DMS153 treated with DMSO at 0.1 percent for 48 hours (cell line): ENCODE measurements around the gene MSMP.

Source experiments
- DNase-seq: peaks from one replicate; lab custom pipeline; 2025; ENCODE audit not compliant: unreplicated experiment; lab: John Stamatoyannopoulos, UW

The MSMP gene

GRCh38 chr9:35771943-35772342, 17.9 kb upstream of the MSMP start:
- DNase-seq, result peak; percentile 41

- peak; percentile 85 for DNase-seq
Measured at GRCh38 chr9:35771534-35771933, 17.5 kb upstream of the MSMP start.

GRCh38 chr9:35771075-35771433, 17.0 kb upstream of the MSMP start:
- no peak for DNase-seq

GRCh38 chr9:35769763-35770162, 15.7 kb upstream of the MSMP start:
- no peak for DNase-seq

GRCh38 chr9:35767458-35767857, 13.4 kb upstream of the MSMP start:
- no peak for DNase-seq

GRCh38 chr9:35766997-35767396, 12.9 kb upstream of the MSMP start:
- DNase-seq, result no peak

GRCh38 chr9:35763803-35764202, 9.7 kb upstream of the MSMP start:
- DNase-seq, result no peak

- no peak for DNase-seq
Measured at GRCh38 chr9:35763181-35763580, 9.1 kb upstream of the MSMP start.

GRCh38 chr9:35760651-35761050, 6.6 kb upstream of the MSMP start:
- no peak for DNase-seq

- DNase-seq, result no peak
Measured at GRCh38 chr9:35759795-35760194, 5.7 kb upstream of the MSMP start.

GRCh38 chr9:35758475-35759050, 4.5 kb upstream of the MSMP start:
- DNase-seq, result no peak

GRCh38 chr9:35757892-35758275, 3.8 kb upstream of the MSMP start:
- DNase-seq, result no peak

- peak; percentile 53 for DNase-seq
Measured at GRCh38 chr9:35757226-35757891, 3.3 kb upstream of the MSMP start.

- DNase-seq, result peak; percentile 86
Measured at GRCh38 chr9:35756275-35757225, 2.5 kb upstream of the MSMP start.

GRCh38 chr9:35755071-35755470, 995 bp upstream of the MSMP start:
- DNase-seq, result no peak

- DNase-seq, result no peak
Measured at GRCh38 chr9:35753466-35753865, 610 bp downstream of the MSMP start.

GRCh38 chr9:35750256-35750531, 3.9 kb downstream of the MSMP start:
- no peak for DNase-seq

- DNase-seq, result no peak
Measured at GRCh38 chr9:35749515-35750255, 4.4 kb downstream of the MSMP start.

- DNase-seq, result peak; percentile 22
Measured at GRCh38 chr9:35748858-35749514, 5.1 kb downstream of the MSMP start, which contains the start of the genes GBA2 and RGP1. TSS of gene GBA2 (minus strand) at chr9:35749228. CDS start at chr9:35748704, 524 bp downstream. TSS of gene RGP1 (plus strand) at chr9:35749287. CDS start at chr9:35749756, 469 bp downstream.

GRCh38 chr9:35748242-35748857, 5.7 kb downstream of the MSMP start:
- no peak for DNase-seq
